KMS-11 (cell line): ENCODE data around the gene SNX5.

Experiments
- H2AFZ ChIP-seq: fragments of 200-600 bp; sonication (generic); 2 replicates; pipeline ENCODE4 v1.6.1; 2016; ENCODE audit warnings: antibody characterized with exemption, mixed run types, low read depth
- H3K27ac ChIP-seq: fragments of 200-600 bp; sonication (generic); 2 replicates; pipeline ENCODE4 v1.6.1; 2016; ENCODE audit warnings: mild to moderate bottlenecking, mixed run types
- H3K27me3 ChIP-seq: fragments of 200-600 bp; sonication (generic); 2 replicates; pipeline ENCODE4 v1.6.1; 2017; ENCODE audit warnings: mild to moderate bottlenecking, low read depth, mixed run types, moderate library complexity; ENCODE audit not compliant: insufficient read depth
- H3K36me3 ChIP-seq: fragments of 200-600 bp; sonication (generic); 2 replicates; pipeline ENCODE4 v1.6.1; 2017; ENCODE audit warnings: mild to moderate bottlenecking, mixed run types; ENCODE audit not compliant: insufficient read depth
- H3K4me1 ChIP-seq: fragments of 200-600 bp; sonication (generic); 2 replicates; pipeline ENCODE4 v1.6.1; 2016; ENCODE audit warnings: mild to moderate bottlenecking, low read depth, mixed run types; ENCODE audit not compliant: poor library complexity, severe bottlenecking
- H3K4me2 ChIP-seq: fragments of 200-600 bp; sonication (generic); 2 replicates; pipeline ENCODE4 v1.7.0; 2016; ENCODE audit warnings: mild to moderate bottlenecking, mixed run types
- H3K4me3 ChIP-seq: fragments of 200-600 bp; sonication (generic); IDR thresholded peaks from 2 replicates; pipeline ENCODE4 v1.6.1; 2017; ENCODE audit warnings: low read depth, low read length, mixed read lengths; ENCODE audit not compliant: insufficient read depth
- H3K79me2 ChIP-seq: fragments of 200-600 bp; sonication (generic); 2 replicates; pipeline ENCODE4 v1.6.1; 2016; ENCODE audit warnings: low read depth, mixed run types; ENCODE audit not compliant: insufficient read depth
- H3K9ac ChIP-seq: fragments of 200-600 bp; sonication (generic); 2 replicates; pipeline ENCODE4 v1.6.1; 2016; ENCODE audit warnings: mild to moderate bottlenecking, mixed run types
- H4K20me1 ChIP-seq: fragments of 200-600 bp; sonication (generic); 2 replicates; pipeline ENCODE4 v1.6.1; 2016; ENCODE audit warnings: mild to moderate bottlenecking, mixed run types; ENCODE audit not compliant: insufficient read depth
- CTCF ChIP-seq: fragments of 200-600 bp; sonication (generic); conservative IDR thresholded peaks from 2 replicates; pipeline ENCODE4 v1.6.1; 2017; ENCODE audit warnings: low read depth, mild to moderate bottlenecking, antibody characterized with exemption, low read length, moderate library complexity, mixed read lengths

Gene SNX5

GRCh38 chr20:17901971-17902370 is 66.6 kb downstream of the SNX5 start:
- Histone ChIP-seq H3K79me2 (no peaks in the 10 kb centered on the region), H4K20me1 (no peaks in the 10 kb centered on the region), H3K36me3 (no peaks in the 10 kb centered on the region), H2AFZ (0 out of 2 replicates have a peak overlapping the region, but pooled peaks have one; percentile 18), H3K4me3 (no peak overlapping the region), H3K9ac (no peak overlapping the region), H3K27ac (no peak overlapping the region; the same call in 1 of the 2 replicates), H3K27me3 (no peaks in the 10 kb centered on the region), H3K4me1 (peaks cover 35% of the 10 kb centered on the region), H3K4me2 (peak overlapping the region; percentile 45; the same call in 1 of the 2 replicates)
- no peak for TF ChIP-seq CTCF

- TF ChIP-seq CTCF = peak; percentile 81
- Histone ChIP-seq H3K27me3 (no peaks in the 10 kb centered on the region), H3K36me3 (no peaks in the 10 kb centered on the region), H3K27ac (no peak overlapping the region), H3K4me2 (no peak overlapping the region), H3K4me1 (peaks cover 29% of the 10 kb centered on the region), H2AFZ (no peak overlapping the region), H3K79me2 (no peaks in the 10 kb centered on the region), H3K9ac (no peak overlapping the region), H3K4me3 (no peak overlapping the region), H4K20me1 (no peaks in the 10 kb centered on the region)
Measured at GRCh38 chr20:17898548-17898994, 70.0 kb downstream of the SNX5 start.

GRCh38 chr20:17897566-17898307 is 70.9 kb downstream of the SNX5 start:
- no peaks in the 10 kb centered on the region for H3K36me3 ChIP-seq
- TF ChIP-seq CTCF = no peak
- no peaks in the 10 kb centered on the region for H3K27me3 ChIP-seq
- H2AFZ ChIP-seq = no peak overlapping the region
- no peak overlapping the region for H3K4me2 ChIP-seq
- no peak overlapping the region for H3K27ac ChIP-seq
- no peaks in the 10 kb centered on the region for H4K20me1 ChIP-seq
- no peak overlapping the region for H3K4me3 ChIP-seq
- no peaks in the 10 kb centered on the region for H3K79me2 ChIP-seq
- H3K9ac ChIP-seq = no peak overlapping the region
- H3K4me1 ChIP-seq = peaks cover 29% of the 10 kb centered on the region

- no peak for TF ChIP-seq CTCF
- H2AFZ ChIP-seq = no peak overlapping the region
Measured at GRCh38 chr20:17896771-17897369, 71.7 kb downstream of the SNX5 start.

More at GRCh38 chr20:17896771-17897369, 71.7 kb downstream of the SNX5 start:
- no peak overlapping the region for H3K9ac ChIP-seq
- H3K27ac ChIP-seq = no peak overlapping the region
- H3K36me3 ChIP-seq = no peaks in the 10 kb centered on the region
- H3K4me3 ChIP-seq = no peak overlapping the region
- no peaks in the 10 kb centered on the region for H4K20me1 ChIP-seq
- no peaks in the 10 kb centered on the region for H3K27me3 ChIP-seq
- H3K4me1 ChIP-seq = peaks cover 21% of the 10 kb centered on the region
- H3K79me2 ChIP-seq = no peaks in the 10 kb centered on the region
- H3K4me2 ChIP-seq = no peak overlapping the region
